ENCODE results near the gene PTPRT.

The PTPRT gene

DNA sequence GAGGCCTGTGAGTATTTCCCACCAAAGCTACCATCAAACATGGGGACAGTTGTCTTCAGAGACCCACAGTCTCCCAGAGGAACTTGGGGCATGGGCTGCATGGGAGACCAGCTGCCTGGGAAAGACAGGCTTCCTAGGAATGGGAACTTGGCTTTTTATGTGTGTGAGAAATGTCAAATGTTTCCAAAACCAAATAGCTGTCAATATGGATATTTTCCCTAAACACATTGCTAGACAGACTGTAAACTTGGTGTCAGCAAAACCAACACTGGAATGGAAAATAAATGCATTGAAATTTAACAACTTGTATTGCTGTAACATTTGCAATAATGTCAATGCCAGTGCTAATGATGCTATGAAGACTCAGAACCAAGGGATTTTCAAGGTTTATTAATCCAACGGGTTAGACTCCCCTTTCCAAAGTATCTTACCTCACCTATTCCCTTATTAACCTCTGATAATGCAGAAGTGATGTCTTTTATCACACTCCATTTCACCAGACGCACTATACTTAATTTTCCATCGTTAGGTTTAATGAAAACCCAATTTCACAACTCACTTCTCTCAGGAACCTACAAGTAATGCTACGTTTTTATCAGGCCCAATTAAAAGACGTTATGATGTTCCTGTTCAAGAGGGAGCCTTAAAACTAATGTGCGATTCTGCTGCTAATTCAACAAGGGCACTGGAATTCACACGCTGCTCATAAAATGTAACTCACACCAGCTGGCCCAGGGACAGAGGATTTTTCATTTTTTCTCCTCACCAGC lies 1025.4 kb downstream of the PTPRT start:
- no peaks in the 10 kb centered on the region for H3K9me3 ChIP-seq (ENCODE audit: control insufficient read depth, low read length)
- peaks cover 4% of the 10 kb centered on the region for H3K27me3 ChIP-seq (replicated peaks; ENCODE audit: control insufficient read depth, insufficient read depth, low read length)
- no peak overlapping the region for H3K9ac ChIP-seq (ENCODE audit: low read length)
- no peaks in the 10 kb centered on the region for H3K36me3 ChIP-seq (ENCODE audit: control insufficient read depth, insufficient read depth, low read length, severe bottlenecking)
- no peak for DNase-seq (ENCODE audit: low read depth)
- H3K4me3 ChIP-seq (ENCODE audit: low read length), result no peak overlapping the region
- no peaks in the 10 kb centered on the region for H3K4me1 ChIP-seq (ENCODE audit: control insufficient read depth, insufficient read depth, low read length)

DNA sequence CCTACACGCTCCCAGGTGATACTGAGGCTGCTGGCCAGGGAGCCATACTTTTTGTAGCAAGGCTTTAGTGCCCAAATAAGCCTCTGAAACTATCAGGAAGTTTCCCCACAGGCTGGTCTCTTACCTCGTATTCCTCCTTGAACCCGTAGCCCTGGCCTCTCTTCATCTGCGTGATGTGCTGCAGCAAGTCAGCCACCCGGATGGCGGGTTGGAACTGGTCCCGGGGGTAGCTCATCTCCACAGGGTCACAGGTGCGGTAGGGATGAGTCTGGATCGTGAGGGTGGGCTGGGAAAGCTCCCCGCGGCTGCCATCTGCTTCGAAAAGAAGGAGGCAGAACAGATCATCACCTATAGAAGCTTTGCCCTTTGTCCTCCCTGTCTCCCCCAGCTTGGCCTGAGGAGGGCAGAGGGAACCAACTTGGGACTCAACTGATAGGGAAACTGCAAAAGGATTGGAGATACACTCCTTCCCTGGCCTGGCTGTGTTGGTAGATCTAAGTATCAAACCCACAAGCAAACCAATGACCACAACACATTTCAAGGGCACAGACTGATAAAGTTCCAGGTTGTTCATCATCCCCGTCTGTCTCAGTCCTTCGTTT lies 1028.4 kb downstream of the PTPRT start:
- Histone ChIP-seq H3K4me3 (ENCODE audit: low read length) (no peak overlapping the region), H3K27me3 (replicated peaks; ENCODE audit: control insufficient read depth, insufficient read depth, low read length) (peaks cover 4% of the 10 kb centered on the region), H3K9ac (ENCODE audit: low read length) (no peak overlapping the region), H3K9me3 (ENCODE audit: control insufficient read depth, low read length) (no peaks in the 10 kb centered on the region), H3K36me3 (ENCODE audit: control insufficient read depth, insufficient read depth, low read length, severe bottlenecking) (no peaks in the 10 kb centered on the region), H3K4me1 (ENCODE audit: control insufficient read depth, insufficient read depth, low read length) (no peaks in the 10 kb centered on the region)
- no peak for DNase-seq (ENCODE audit: low read depth)

DNA sequence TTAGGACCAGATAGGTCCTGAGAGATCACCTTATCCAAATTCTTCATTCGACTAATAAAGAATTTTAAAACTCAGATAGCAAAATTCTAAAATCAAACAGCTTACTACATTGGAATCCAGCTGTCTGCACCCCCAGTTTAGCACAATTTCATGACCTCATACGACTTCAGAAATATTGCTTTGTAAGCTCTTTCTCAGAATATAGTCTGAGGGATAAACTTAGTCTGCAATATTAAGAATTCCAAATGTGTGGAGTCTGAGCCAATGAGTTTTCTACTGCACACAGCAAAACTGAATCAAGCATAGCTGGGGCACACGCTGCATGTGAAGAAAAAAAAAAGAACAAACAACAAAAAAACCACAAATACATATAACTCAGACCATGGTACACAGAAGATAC lies 1029.9 kb downstream of the PTPRT start:
- H3K27me3 ChIP-seq (replicated peaks; ENCODE audit: control insufficient read depth, insufficient read depth, low read length), result peaks cover 4% of the 10 kb centered on the region
- H3K36me3 ChIP-seq (ENCODE audit: control insufficient read depth, insufficient read depth, low read length, severe bottlenecking), result no peaks in the 10 kb centered on the region
- no peak overlapping the region for H3K9ac ChIP-seq (ENCODE audit: low read length)
- H3K4me3 ChIP-seq (ENCODE audit: low read length), result no peak overlapping the region
- DNase-seq (ENCODE audit: low read depth), result no peak
- H3K4me1 ChIP-seq (ENCODE audit: control insufficient read depth, insufficient read depth, low read length), result no peaks in the 10 kb centered on the region
- no peaks in the 10 kb centered on the region for H3K9me3 ChIP-seq (ENCODE audit: control insufficient read depth, low read length)

DNA sequence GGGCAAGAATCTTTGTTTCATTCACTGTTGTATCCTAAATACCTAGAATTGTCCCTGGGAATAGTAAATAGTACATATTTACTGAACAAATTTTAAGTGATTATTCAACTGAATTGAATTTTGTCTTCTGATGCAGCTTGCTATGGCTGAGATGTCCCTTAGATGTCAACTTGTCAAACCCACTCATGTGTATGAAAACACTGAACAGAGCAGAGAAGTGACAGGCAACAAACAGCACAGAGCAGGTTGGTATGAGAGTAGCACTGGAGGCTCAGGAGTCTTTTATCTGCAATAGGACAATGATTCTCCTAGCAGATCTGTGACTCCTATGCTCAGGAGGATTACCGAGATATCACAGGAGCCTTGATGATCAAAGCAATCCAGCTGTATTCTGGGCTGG lies 1031.4 kb downstream of the PTPRT start:
- DNase-seq (ENCODE audit: low read depth), result no peak
- Histone ChIP-seq H3K4me3 (ENCODE audit: low read length) (no peak overlapping the region), H3K9ac (ENCODE audit: low read length) (no peak overlapping the region), H3K36me3 (ENCODE audit: control insufficient read depth, insufficient read depth, low read length, severe bottlenecking) (no peaks in the 10 kb centered on the region), H3K9me3 (ENCODE audit: control insufficient read depth, low read length) (no peaks in the 10 kb centered on the region), H3K27me3 (replicated peaks; ENCODE audit: control insufficient read depth, insufficient read depth, low read length) (peaks cover 4% of the 10 kb centered on the region), H3K4me1 (ENCODE audit: control insufficient read depth, insufficient read depth, low read length) (no peaks in the 10 kb centered on the region)

DNA sequence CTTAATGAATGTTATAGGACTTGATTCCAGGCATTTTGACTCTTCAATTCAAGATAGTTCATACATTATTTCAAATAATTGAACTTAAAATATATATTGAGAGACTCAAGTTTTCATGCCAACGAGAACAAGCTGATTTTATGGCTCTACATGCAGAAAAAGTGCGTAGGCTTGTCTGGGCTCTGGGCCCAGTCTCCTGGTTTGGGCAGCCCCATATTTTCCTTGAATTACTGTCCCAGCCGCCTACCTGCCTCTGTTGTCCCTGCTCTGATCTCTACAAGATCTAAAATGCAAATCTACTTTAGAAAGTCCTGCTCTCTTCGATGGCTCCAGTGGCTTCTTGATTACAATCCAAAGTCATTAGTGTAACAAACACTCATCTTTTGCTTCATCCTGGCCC lies 1034.1 kb downstream of the PTPRT start:
- no peak for DNase-seq (ENCODE audit: low read depth)
- Histone ChIP-seq H3K27me3 (replicated peaks; ENCODE audit: control insufficient read depth, insufficient read depth, low read length) (peaks cover under 1% of the 10 kb centered on the region), H3K4me3 (ENCODE audit: low read length) (no peak overlapping the region), H3K4me1 (ENCODE audit: control insufficient read depth, insufficient read depth, low read length) (no peaks in the 10 kb centered on the region), H3K36me3 (ENCODE audit: control insufficient read depth, insufficient read depth, low read length, severe bottlenecking) (no peaks in the 10 kb centered on the region), H3K9me3 (ENCODE audit: control insufficient read depth, low read length) (no peaks in the 10 kb centered on the region), H3K9ac (ENCODE audit: low read length) (no peak overlapping the region)

DNA sequence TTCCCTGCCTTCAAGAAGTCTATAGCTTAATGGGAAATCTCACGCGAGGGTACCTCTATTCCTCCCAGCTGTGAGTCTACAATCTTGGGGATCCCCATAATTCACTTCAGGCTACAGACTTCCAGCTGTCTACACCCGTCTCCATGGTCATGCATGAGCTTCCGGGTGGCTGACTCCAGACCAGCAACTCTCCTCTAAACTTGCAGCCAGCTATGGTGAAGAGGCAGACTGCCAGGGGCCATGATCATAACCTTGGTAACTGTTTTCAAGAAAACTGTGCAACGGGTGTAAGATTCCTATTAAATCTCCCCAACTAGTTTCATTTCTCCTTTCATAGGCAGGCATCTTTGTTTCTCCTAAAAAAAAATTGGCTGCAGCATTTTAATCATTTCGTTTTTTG lies 1037.1 kb downstream of the PTPRT start:
- Histone ChIP-seq H3K36me3 (ENCODE audit: control insufficient read depth, insufficient read depth, low read length, severe bottlenecking) (no peaks in the 10 kb centered on the region), H3K9ac (ENCODE audit: low read length) (no peak overlapping the region), H3K9me3 (ENCODE audit: control insufficient read depth, low read length) (no peaks in the 10 kb centered on the region), H3K4me1 (ENCODE audit: control insufficient read depth, insufficient read depth, low read length) (no peaks in the 10 kb centered on the region), H3K27me3 (replicated peaks; ENCODE audit: control insufficient read depth, insufficient read depth, low read length) (no peaks in the 10 kb centered on the region), H3K4me3 (ENCODE audit: low read length) (no peak overlapping the region)
- DNase-seq (ENCODE audit: low read depth), result no peak

DNA sequence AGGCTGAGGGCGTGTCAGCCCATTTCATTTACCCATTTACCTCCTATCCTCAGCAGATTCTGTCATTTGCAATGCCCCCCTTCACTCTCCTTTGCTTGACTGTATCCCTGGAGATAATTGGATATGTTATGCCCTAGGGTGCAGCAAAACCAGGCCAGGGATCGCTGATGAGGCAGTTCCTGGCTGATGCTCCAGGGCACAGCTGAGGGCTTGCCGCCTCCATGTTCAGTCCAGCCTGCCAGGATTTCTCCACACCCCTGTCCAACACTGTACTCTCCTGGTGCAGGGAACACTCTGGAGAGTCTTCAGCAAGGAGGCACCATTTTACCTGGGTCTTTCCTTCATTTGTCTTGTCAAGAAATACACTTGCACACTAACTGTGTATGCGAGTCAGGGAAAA lies 1039.5 kb downstream of the PTPRT start:
- no peaks in the 10 kb centered on the region for H3K9me3 ChIP-seq (ENCODE audit: control insufficient read depth, low read length)
- DNase-seq (ENCODE audit: low read depth), result no peak
- H3K4me1 ChIP-seq (ENCODE audit: control insufficient read depth, insufficient read depth, low read length), result no peaks in the 10 kb centered on the region
- no peak overlapping the region for H3K9ac ChIP-seq (ENCODE audit: low read length)
- no peak overlapping the region for H3K4me3 ChIP-seq (ENCODE audit: low read length)
- no peaks in the 10 kb centered on the region for H3K36me3 ChIP-seq (ENCODE audit: control insufficient read depth, insufficient read depth, low read length, severe bottlenecking)
- no peaks in the 10 kb centered on the region for H3K27me3 ChIP-seq (replicated peaks; ENCODE audit: control insufficient read depth, insufficient read depth, low read length)

DNA sequence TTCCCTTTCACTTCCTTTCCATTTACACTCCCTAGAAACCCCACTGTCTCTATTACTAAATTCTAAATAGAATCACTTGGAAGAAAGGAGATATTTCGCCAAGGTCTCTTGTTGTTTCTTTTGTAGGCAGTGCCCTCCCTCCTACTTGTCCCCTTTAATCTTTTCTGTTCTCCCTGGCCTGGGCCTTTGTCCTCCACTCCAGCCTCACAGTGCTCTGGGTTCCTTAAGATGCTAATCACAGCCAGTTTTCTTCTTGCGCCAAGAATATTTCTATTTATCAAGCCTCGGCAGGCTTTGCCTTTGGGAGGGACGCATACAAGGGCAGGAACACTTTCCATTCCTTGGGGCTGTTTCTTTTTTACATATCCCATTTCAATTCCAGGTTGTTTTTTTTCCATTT lies 1051.0 kb downstream of the PTPRT start:
- H3K4me3 ChIP-seq (ENCODE audit: low read length), result no peak overlapping the region
- DNase-seq (ENCODE audit: low read depth), result no peak

DNA sequence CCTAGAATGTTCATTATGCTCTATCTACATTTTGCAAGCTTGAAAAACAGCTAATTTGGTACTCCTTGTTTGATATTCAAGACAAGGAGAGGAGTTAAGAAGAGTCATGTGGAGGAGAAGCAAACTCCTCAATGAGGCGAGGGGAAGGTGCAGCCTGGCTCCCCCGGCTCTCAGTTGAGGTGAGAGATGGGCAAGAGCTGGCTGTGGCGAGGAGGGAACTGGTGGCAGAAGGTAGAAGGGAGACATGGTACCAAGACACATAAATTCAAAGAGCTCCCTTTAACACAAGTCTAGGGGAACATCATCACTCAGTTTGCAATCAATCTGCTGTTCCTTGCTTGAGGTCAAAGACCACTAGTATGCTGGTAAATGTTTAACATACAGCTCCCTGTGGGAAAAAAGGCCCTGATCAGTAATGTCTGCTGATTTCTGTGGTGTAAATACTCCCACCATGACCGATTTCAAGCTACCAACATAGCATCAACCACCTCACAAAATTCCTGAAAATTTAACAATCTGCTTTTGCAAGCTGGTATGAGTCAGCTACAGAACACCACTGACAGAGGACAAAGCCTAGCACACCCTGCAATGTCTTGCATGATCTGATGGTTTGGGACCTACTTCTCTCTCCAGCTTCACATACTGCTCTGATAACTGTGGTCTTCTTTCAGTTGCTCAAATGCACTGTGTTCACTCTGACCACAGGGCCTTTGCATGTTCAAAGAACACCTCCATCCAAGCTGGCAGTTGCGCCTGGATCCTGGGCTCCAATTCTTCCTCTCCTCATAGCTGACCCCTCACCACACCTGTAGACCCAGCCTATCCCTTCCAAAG lies 1055.2 kb downstream of the PTPRT start:
- Histone ChIP-seq H3K9ac (ENCODE audit: low read length) (no peak overlapping the region), H3K9me3 (ENCODE audit: control insufficient read depth, low read length) (no peaks in the 10 kb centered on the region), H3K4me1 (ENCODE audit: control insufficient read depth, insufficient read depth, low read length) (no peaks in the 10 kb centered on the region), H3K4me3 (ENCODE audit: low read length) (no peak overlapping the region), H3K36me3 (ENCODE audit: control insufficient read depth, insufficient read depth, low read length, severe bottlenecking) (no peaks in the 10 kb centered on the region), H3K27me3 (replicated peaks; ENCODE audit: control insufficient read depth, insufficient read depth, low read length) (peaks cover 2% of the 10 kb centered on the region)
- DNase-seq (ENCODE audit: low read depth), result no peak

More for the DNA sequence above, 1051.0 kb downstream of the PTPRT start:
- H3K36me3 ChIP-seq (ENCODE audit: control insufficient read depth, insufficient read depth, low read length, severe bottlenecking), result no peaks in the 10 kb centered on the region
- no peaks in the 10 kb centered on the region for H3K4me1 ChIP-seq (ENCODE audit: control insufficient read depth, insufficient read depth, low read length)
- H3K9ac ChIP-seq (ENCODE audit: low read length), result no peak overlapping the region
- H3K27me3 ChIP-seq (replicated peaks; ENCODE audit: control insufficient read depth, insufficient read depth, low read length), result peaks cover 2% of the 10 kb centered on the region
- H3K9me3 ChIP-seq (ENCODE audit: control insufficient read depth, low read length), result no peaks in the 10 kb centered on the region

DNA sequence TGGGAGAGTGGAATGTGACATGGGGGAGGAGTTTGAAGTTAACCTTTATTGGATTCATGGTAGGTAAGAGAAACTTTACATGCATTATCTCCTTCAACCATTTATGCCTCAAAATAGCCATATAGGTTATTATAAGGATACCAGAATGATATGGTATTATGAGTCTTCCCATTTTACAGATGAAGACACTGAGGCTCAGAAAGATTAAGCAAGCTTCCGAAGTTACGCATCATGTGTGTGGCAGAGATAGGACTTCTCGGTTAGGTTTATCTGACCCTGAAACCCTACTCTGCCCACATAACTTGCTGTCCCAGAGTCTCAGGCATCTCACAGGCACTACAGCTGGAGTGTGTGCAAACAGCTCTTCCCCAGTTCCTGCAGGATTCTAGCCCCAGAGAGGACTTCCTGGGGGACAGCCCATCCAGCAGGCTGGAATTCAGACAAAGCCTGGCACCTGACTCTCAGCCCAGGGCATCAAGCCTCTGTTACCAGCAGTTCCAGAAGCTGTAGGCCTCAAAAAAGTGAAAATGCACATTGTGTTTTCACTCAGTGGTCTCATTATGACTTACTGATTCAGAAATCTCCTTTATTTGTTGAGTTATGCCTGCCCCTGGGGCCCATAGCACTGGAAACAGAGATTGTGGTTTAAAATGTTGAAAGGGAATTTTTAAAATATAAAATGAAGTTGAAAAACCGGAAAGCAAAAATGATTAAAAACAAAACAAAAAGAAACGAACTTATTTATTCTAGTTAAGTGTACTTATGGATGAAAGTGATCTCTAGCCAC lies 1058.7 kb downstream of the PTPRT start:
- Histone ChIP-seq H3K4me3 (ENCODE audit: low read length) (no peak overlapping the region), H3K36me3 (ENCODE audit: control insufficient read depth, insufficient read depth, low read length, severe bottlenecking) (no peaks in the 10 kb centered on the region), H3K9me3 (ENCODE audit: control insufficient read depth, low read length) (no peaks in the 10 kb centered on the region), H3K4me1 (ENCODE audit: control insufficient read depth, insufficient read depth, low read length) (no peaks in the 10 kb centered on the region), H3K9ac (ENCODE audit: low read length) (no peak overlapping the region), H3K27me3 (replicated peaks; ENCODE audit: control insufficient read depth, insufficient read depth, low read length) (peaks cover 2% of the 10 kb centered on the region)
- no peak for DNase-seq (ENCODE audit: low read depth)

DNA sequence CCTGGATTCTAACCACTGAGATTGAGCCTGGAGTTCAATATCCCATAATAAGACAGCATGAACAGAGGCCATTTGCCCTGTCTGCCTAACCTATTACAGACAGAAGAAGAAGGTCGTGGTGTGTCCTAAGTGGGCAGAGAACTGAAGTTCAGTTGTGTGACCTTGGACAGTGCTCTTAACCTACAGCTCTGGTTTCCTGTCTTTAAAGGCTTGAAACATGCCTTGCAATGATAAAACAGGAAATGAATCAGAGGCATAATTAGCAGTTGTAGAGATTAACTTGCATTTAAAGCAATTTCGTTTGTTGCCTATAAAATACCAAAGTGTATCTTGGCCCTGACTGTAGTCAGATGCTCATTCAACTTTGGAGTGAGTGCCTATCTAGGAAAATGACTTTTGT lies 1064.3 kb downstream of the PTPRT start:
- DNase-seq (ENCODE audit: low read depth), result no peak
- no peak overlapping the region for H3K4me3 ChIP-seq (ENCODE audit: low read length)
- no peaks in the 10 kb centered on the region for H3K4me1 ChIP-seq (ENCODE audit: control insufficient read depth, insufficient read depth, low read length)
- no peak overlapping the region for H3K9ac ChIP-seq (ENCODE audit: low read length)
- H3K36me3 ChIP-seq (ENCODE audit: control insufficient read depth, insufficient read depth, low read length, severe bottlenecking), result no peaks in the 10 kb centered on the region
- no peaks in the 10 kb centered on the region for H3K9me3 ChIP-seq (ENCODE audit: control insufficient read depth, low read length)
- no peaks in the 10 kb centered on the region for H3K27me3 ChIP-seq (replicated peaks; ENCODE audit: control insufficient read depth, insufficient read depth, low read length)

All from adipocyte (in vitro differentiated cells).